ENCODE data around the gene CCL17. TPM values are rescaled to one million over a fixed set of nuclear protein-coding genes. Genes with fewer than 3 reads are reported as not detected.

The CCL17 gene
- total RNA-seq, 3 donors from 2014 or later (not counting 1 experiment from before 2014, with no cell fraction given): not detected

DNA sequence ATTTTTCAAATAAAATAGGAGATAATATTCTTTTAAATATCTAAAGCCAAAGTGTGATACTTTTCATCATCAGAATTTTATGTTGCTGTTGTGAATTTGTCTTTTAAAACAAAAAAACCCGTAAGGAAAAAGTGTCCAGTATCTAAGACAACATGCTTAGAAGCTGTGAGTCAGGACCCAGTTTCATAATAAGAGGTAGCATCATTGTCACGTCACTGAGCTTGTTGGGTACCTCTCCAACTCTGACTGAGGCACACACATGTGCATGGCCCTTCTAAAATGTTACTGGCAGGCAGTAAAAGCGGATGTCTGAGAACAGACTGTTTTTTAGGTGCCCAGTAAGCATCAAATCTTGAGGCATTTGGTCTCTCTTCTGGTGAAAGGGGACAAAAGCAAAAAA, 40.1 kb downstream of the CCL17 start:
- Histone ChIP-seq H3K36me3 (ENCODE audit: control insufficient read depth, insufficient read depth, low read length) (peaks cover 3% of the 10 kb centered on the region), H3K4me1 (ENCODE audit: control insufficient read depth, insufficient read depth, low read length) (peaks cover 20% of the 10 kb centered on the region), H3K4me3 (ENCODE audit: low read length) (no peak overlapping the region), H3K27ac (ENCODE audit: low read length) (no peak overlapping the region), H3K9me3 (ENCODE audit: control insufficient read depth, insufficient read depth, low read length) (peaks cover 10% of the 10 kb centered on the region), H3K27me3 (ENCODE audit: control insufficient read depth, insufficient read depth, low read length) (no peaks in the 10 kb centered on the region)
- no peak for ATAC-seq
- Mint-ChIP-seq H3K9me3 (peaks cover 0 to 6% of the 10 kb centered on the region in 2 donors), H3K4me3 (no peak overlapping the region), H3K27me3 (ENCODE audit: low read depth in 2 of 2) (no peaks in the 10 kb centered on the region), H3K36me3 (peaks cover 21% of the 10 kb centered on the region), H3K27ac (no peak overlapping the region), H3K4me1 (peaks cover 10 to 20% of the 10 kb centered on the region in 2 donors)
- WGBS (ENCODE audit: insufficient coverage): 88% methylated on average over 3 of the region's 3 CpGs
- no peak for DNase-seq
- TF ChIP-seq, protein P1, sequence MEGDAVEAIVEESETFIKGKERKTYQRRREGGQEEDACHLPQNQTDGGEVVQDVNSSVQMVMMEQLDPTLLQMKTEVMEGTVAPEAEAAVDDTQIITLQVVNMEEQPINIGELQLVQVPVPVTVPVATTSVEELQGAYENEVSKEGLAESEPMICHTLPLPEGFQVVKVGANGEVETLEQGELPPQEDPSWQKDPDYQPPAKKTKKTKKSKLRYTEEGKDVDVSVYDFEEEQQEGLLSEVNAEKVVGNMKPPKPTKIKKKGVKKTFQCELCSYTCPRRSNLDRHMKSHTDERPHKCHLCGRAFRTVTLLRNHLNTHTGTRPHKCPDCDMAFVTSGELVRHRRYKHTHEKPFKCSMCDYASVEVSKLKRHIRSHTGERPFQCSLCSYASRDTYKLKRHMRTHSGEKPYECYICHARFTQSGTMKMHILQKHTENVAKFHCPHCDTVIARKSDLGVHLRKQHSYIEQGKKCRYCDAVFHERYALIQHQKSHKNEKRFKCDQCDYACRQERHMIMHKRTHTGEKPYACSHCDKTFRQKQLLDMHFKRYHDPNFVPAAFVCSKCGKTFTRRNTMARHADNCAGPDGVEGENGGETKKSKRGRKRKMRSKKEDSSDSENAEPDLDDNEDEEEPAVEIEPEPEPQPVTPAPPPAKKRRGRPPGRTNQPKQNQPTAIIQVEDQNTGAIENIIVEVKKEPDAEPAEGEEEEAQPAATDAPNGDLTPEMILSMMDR (IDR thresholded peaks at IDR 0.05): no peak
- intact Hi-C loops (cut with micrococcal nuclease): no loop called here

DNA sequence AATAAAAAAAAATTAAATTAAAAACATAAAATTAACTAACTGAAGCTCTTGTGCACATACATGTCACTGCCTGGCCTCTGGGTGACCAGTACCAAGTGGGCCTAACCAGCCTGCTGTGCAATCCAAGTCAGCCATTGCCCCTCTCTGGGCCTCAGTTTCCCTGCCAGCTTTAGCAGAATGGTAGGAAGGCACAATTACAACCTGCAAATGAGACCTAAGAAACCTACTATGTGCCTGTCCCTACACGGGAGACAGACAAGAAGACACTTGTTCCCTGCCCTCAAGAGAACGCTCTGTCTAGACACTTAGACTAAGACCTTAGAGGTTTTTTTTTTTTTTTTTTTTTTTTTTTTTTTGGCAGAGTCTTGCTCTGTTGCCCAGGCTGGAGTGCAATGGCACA, 40.9 kb downstream of the CCL17 start:
- no peak overlapping the region for H3K27ac Mint-ChIP-seq
- peaks cover 0 to 3% of the 10 kb centered on the region in 2 donors for H3K9me3 Mint-ChIP-seq
- no peak overlapping the region for H3K27ac ChIP-seq (ENCODE audit: low read length)
- intact Hi-C loops (cut with micrococcal nuclease): no loop called here
- H3K27me3 Mint-ChIP-seq (ENCODE audit: low read depth in 2 of 2): no peaks in the 10 kb centered on the region
- H3K36me3 ChIP-seq (ENCODE audit: control insufficient read depth, insufficient read depth, low read length): peaks cover 3% of the 10 kb centered on the region
- peaks cover 20% of the 10 kb centered on the region for H3K4me1 ChIP-seq (ENCODE audit: control insufficient read depth, insufficient read depth, low read length)
- no peaks in the 10 kb centered on the region for H3K27me3 ChIP-seq (ENCODE audit: control insufficient read depth, insufficient read depth, low read length)
- peaks cover 10 to 20% of the 10 kb centered on the region in 2 donors for H3K4me1 Mint-ChIP-seq
- DNase-seq: no peak
- no peak for ATAC-seq
- peak overlapping the region; percentile 17 for H3K4me3 Mint-ChIP-seq
- WGBS (ENCODE audit: insufficient coverage): 93% methylated on average over 2 of the region's 2 CpGs
- TF ChIP-seq, protein P1 (IDR thresholded peaks at IDR 0.05): no peak
- peaks cover 3% of the 10 kb centered on the region for H3K9me3 ChIP-seq (ENCODE audit: control insufficient read depth, insufficient read depth, low read length)
- H3K36me3 Mint-ChIP-seq: peaks cover 13% of the 10 kb centered on the region
- H3K4me3 ChIP-seq (ENCODE audit: low read length): no peak overlapping the region

DNA sequence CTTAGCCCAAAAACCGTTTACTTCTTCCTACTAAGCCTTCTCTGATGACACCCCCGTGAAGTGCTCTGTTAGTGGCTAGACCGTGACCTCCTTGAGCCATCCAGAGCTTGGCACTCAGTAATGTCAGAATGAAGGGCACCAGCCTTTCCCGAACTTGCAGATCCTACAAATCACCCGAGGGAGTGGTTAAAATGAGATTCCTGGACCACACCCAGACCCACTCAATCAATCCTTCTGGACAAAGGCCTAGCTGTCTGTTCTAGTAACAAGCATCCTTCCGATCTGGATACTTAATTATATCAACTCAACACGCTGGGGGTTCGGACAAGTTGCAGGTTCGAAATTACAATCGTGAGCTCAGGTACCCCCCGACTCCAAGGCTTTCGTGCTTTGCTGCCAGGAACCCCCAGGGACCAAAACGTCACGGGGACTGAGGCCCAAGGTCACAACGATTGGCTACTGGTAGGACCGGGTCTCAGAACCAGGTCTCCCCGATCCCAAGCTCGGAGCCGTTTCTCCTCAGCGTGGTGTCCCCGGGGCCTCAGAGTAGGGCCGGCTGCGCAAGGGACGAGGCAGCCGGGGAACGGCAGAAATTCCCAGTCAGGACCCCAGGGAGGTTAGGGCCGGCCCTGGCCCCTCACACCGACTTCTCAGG, 42.1 kb downstream of the CCL17 start:
- Histone ChIP-seq H3K27me3 (ENCODE audit: control insufficient read depth, insufficient read depth, low read length) (no peaks in the 10 kb centered on the region), H3K4me3 (ENCODE audit: low read length) (peak overlapping the region; percentile 90), H3K27ac (ENCODE audit: low read length) (peak overlapping the region; percentile 75), H3K4me1 (ENCODE audit: control insufficient read depth, insufficient read depth, low read length) (peaks cover 20% of the 10 kb centered on the region), H3K9me3 (ENCODE audit: control insufficient read depth, insufficient read depth, low read length) (no peaks in the 10 kb centered on the region), H3K36me3 (ENCODE audit: control insufficient read depth, insufficient read depth, low read length) (peaks cover 6% of the 10 kb centered on the region)
- peak overlapping the region; percentile 77 to 89 for H3K27ac Mint-ChIP-seq
- peak in 1 of 2 donors; percentile 43 for DNase-seq
- peak overlapping the region; percentile 90 for H3K4me3 Mint-ChIP-seq
- WGBS (ENCODE audit: insufficient coverage): 8% methylated on average over 28 of the region's 28 CpGs
- TF ChIP-seq, protein P1 (IDR thresholded peaks at IDR 0.05): no peak
- no peaks in the 10 kb centered on the region for H3K27me3 Mint-ChIP-seq (ENCODE audit: low read depth in 2 of 2)
- H3K36me3 Mint-ChIP-seq: peaks cover 1% of the 10 kb centered on the region
- no peaks in the 10 kb centered on the region for H3K9me3 Mint-ChIP-seq
- intact Hi-C loops (cut with micrococcal nuclease): loop anchor here (1.0 kb wide), 2 partner anchors 16 to 289 kb away; partner anchors contain the start of genes KATNB1 and POLR2C
- ATAC-seq: peak; percentile 12 to 16 (median 16)
- H3K4me1 Mint-ChIP-seq: peaks cover 10 to 20% of the 10 kb centered on the region in 2 donors
